RWPE2 (cell line): Measurements from ENCODE around the gene ADD1.

ENCODE experiments used
- ATAC-seq: fragments of 200-7000 bp; cut with Tn5 transposase; 3 replicates; pipeline ENCODE4 v1.9.1; 2021; ENCODE audit warnings: low read depth
- DNase-seq: peaks from one replicate; pipeline ENCODE4 v3.0.0-alpha.2; 2020; ENCODE audit warnings: low spot score
- H3K27ac ChIP-seq: fragments of 450-650 bp; 2 replicates; pipeline ENCODE4 v1.5.1; 2017; ENCODE audit warnings: mild to moderate bottlenecking; ENCODE audit not compliant: poor library complexity, severe bottlenecking
- H3K27me3 ChIP-seq: fragments of 250-450 bp; sonication (Bioruptor Pico); 2 replicates; pipeline ENCODE4 v1.5.1; 2021; ENCODE audit warnings: mild to moderate bottlenecking, moderate library complexity; ENCODE audit not compliant: insufficient read depth, poor library complexity, severe bottlenecking
- H3K36me3 ChIP-seq: fragments of 250-450 bp; sonication (Bioruptor Pico); 2 replicates; pipeline ENCODE4 v1.5.1; 2020; ENCODE audit warnings: low read depth, mild to moderate bottlenecking, moderate library complexity
- H3K4me1 ChIP-seq: fragments of 250-450 bp; sonication (Bioruptor Pico); 2 replicates; pipeline ENCODE4 v1.5.1; 2021; ENCODE audit warnings: mild to moderate bottlenecking, moderate library complexity; ENCODE audit not compliant: insufficient read depth, poor library complexity, severe bottlenecking
- H3K4me3 ChIP-seq: fragments of 250-450 bp; sonication (Bioruptor Pico); 2 replicates; pipeline ENCODE4 v1.5.1; 2021; ENCODE audit warnings: mild to moderate bottlenecking, moderate library complexity; ENCODE audit not compliant: severe bottlenecking
- H3K9me3 ChIP-seq: fragments of 250-450 bp; sonication (Bioruptor Pico); 2 replicates; pipeline ENCODE4 v1.5.1; 2021; ENCODE audit warnings: mild to moderate bottlenecking, moderate library complexity; ENCODE audit not compliant: severe bottlenecking
- TF ChIP-seq, protein P1 (sequence below): fragments of 450-650 bp; IDR thresholded peaks from one replicate; pipeline ENCODE4 v1.5.1; 2017; ENCODE audit warnings: mild to moderate bottlenecking, moderate library complexity; ENCODE audit not compliant: poor library complexity, severe bottlenecking

The ADD1 gene

GRCh38 chr4:2961811-2962441 is 118.3 kb downstream of the ADD1 start:
- no peaks in the 10 kb centered on the region for H3K27me3 ChIP-seq
- peak overlapping the region; percentile 82 for H3K4me3 ChIP-seq
- TF ChIP-seq, protein P1, sequence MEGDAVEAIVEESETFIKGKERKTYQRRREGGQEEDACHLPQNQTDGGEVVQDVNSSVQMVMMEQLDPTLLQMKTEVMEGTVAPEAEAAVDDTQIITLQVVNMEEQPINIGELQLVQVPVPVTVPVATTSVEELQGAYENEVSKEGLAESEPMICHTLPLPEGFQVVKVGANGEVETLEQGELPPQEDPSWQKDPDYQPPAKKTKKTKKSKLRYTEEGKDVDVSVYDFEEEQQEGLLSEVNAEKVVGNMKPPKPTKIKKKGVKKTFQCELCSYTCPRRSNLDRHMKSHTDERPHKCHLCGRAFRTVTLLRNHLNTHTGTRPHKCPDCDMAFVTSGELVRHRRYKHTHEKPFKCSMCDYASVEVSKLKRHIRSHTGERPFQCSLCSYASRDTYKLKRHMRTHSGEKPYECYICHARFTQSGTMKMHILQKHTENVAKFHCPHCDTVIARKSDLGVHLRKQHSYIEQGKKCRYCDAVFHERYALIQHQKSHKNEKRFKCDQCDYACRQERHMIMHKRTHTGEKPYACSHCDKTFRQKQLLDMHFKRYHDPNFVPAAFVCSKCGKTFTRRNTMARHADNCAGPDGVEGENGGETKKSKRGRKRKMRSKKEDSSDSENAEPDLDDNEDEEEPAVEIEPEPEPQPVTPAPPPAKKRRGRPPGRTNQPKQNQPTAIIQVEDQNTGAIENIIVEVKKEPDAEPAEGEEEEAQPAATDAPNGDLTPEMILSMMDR = no peak
- ATAC-seq = no peak
- no peak for DNase-seq
- no peaks in the 10 kb centered on the region for H3K9me3 ChIP-seq
- peak overlapping the region; percentile 45 for H3K27ac ChIP-seq
- peaks cover 7% of the 10 kb centered on the region for H3K4me1 ChIP-seq
- H3K36me3 ChIP-seq = peaks cover 34% of the 10 kb centered on the region

- peaks cover 27% of the 10 kb centered on the region for H3K36me3 ChIP-seq
- H3K9me3 ChIP-seq = no peaks in the 10 kb centered on the region
- H3K4me1 ChIP-seq = peaks cover 7% of the 10 kb centered on the region
- peak overlapping the region; percentile 82 for H3K4me3 ChIP-seq
- peak; percentile 25 for ATAC-seq
- DNase-seq = no peak
- H3K27ac ChIP-seq = peak overlapping the region; percentile 45
- TF ChIP-seq, protein P1 = no peak
- no peaks in the 10 kb centered on the region for H3K27me3 ChIP-seq
Measured at GRCh38 chr4:2962614-2963174, 119.0 kb downstream of the ADD1 start.

DNA sequence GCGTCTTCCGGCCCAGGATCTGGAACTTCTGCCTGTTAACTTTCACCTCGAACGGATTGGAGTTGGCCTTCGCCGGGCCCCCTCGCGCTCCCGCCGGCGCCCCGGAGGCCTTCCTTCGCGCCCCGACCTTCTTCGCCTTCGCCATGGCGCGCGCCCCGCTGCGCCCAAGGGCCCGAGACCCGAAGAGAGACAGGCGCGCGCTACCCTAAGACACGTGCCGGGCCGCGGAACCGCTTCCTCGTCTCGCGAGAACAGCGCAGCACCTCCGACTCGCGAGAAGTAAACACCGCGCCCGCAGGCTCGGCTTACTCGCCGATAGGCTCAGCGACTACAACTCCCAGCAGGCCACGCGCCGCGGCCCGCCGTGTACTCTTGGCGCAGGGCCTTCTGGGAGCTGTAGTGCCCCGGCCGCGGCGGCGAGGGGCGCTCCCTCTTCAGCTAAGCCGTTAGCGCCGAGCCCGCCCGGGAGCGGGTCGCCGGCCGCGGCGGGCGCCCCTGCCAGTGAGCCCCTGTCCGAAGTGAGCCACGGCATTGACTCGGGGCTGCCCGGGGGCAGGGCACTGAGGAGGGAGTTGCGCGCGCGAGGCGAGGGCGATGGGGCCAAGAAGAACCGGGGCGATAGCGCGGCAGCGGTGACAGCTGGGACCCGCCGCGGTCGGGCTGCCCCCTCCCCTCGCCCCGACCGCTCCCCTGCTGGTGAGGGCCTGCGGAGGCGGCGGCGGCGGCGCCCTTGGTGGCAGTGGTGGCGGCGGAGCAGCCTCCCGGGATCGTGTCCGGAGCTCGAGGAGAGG is 119.7 kb downstream of the ADD1 start, which contains the start of the genes GRK4 and NOP14:
Gene GRK4, plus strand, starts transcription at position 397 of the 791 bp plus-strand sequence. CDS start 500 bp downstream, outside the sequence.
Gene NOP14, minus strand, starts transcription at position 232 of the 791 bp plus-strand sequence. Its CDS starts 87 bp downstream, at position 145.
- peak; percentile 92 for ATAC-seq

GRCh38 chr4:2963966-2964471 is 120.4 kb downstream of the ADD1 start:
- no peaks in the 10 kb centered on the region for H3K27me3 ChIP-seq
- peak overlapping the region; percentile 82 for H3K4me3 ChIP-seq
- H3K36me3 ChIP-seq = peaks cover 13% of the 10 kb centered on the region
- peaks cover 4% of the 10 kb centered on the region for H3K4me1 ChIP-seq
- H3K9me3 ChIP-seq = no peaks in the 10 kb centered on the region
- TF ChIP-seq, protein P1 = no peak
- DNase-seq (no peak), ATAC-seq (peak; percentile 43)
- H3K27ac ChIP-seq = peak overlapping the region; percentile 45

More for the DNA sequence above, 119.7 kb downstream of the ADD1 start, which contains the start of the genes GRK4 and NOP14:
- peak; percentile 98 for DNase-seq
- no peaks in the 10 kb centered on the region for H3K9me3 ChIP-seq
- H3K4me1 ChIP-seq = peaks cover 7% of the 10 kb centered on the region
- peak within 1 kb of the TSS; percentile 45 for H3K27ac ChIP-seq
- H3K4me3 ChIP-seq = peak within 1 kb of the TSS; percentile 82
- no peaks in the 10 kb centered on the region for H3K27me3 ChIP-seq
- TF ChIP-seq, protein P1 = peak; percentile 9
- peaks cover 20% of the 10 kb centered on the region for H3K36me3 ChIP-seq
